Right ventricle myocardium inferior (tissue), 1 donor: Measurements from ENCODE around the gene CYP21A2. TPM values are rescaled to one million over a fixed set of nuclear protein-coding genes. Genes with fewer than 3 reads are reported as not detected.

Experiments
- ATAC-seq: fragments of 200-7000 bp; cut with Tn5 transposase; one replicate; pipeline ENCODE4 v1.9.1; 2020; ENCODE audit warnings: mild to moderate bottlenecking, moderate library complexity
- DNase-seq: peaks from one replicate; pipeline ENCODE4 v3.0.0; 2021; ENCODE audit errors: missing footprints
- intact Hi-C: fragments of 100-400 bp; cut with DNase I; formaldehyde crosslinking; loops from one replicate; pipeline ENCODE4 v1.11.0; 2022
- total RNA-seq: library from RNA; stranded (reverse); fragmentation: NEBNext Ultra II Directional; extraction: Animal tissue kit (Norgen Biotek cat#: 25700); gene quantifications from one replicate; pipeline ENCODE4 v1.2.1, GENCODE V29; 2021
- donor health status: DM: no; HTN: yes; CAD: no; lungs with severe emphysema.

The CYP21A2 gene
- total RNA-seq, 1 donor from 2014 or later = 0.30 TPM

DNA sequence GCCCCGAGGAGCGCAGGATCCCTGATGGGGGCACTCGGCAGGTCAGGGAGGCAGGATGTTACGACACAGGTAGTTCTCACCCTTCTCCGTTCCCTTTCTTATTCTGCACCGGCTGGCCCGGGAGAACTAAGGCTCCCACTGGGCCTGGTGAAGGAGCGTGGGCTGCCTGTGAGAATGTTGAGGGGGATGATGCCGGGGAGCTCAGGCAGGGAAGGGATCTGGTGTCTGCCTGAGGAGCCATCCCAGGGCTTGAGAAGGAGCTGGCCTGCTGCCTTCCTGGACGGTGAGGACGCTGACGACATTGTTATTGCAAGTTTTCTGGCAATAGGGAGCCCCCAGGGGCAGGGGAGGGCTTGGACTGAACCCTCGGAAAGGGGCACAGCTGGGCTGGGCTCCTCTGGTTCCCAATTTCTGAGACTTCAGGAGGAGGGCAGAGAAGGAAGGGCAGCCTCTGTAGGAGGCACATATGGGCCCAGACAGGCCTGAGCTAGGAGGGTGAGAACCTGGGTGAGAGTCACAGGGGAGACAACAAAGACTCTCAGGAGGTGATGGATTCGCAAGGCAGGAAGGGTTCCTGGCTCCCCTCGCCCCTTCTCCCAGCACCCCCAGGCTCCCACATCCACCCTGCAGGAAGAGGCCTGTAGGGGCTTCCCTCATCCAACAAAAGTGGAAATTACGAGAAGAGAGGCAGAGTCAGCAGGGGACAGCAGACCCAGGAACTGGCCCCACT is 32.8 kb downstream of the CYP21A2 start:
- DNase-seq (peak; percentile 88), ATAC-seq (peak; percentile 87)
- intact Hi-C loops = no loop called here

DNA sequence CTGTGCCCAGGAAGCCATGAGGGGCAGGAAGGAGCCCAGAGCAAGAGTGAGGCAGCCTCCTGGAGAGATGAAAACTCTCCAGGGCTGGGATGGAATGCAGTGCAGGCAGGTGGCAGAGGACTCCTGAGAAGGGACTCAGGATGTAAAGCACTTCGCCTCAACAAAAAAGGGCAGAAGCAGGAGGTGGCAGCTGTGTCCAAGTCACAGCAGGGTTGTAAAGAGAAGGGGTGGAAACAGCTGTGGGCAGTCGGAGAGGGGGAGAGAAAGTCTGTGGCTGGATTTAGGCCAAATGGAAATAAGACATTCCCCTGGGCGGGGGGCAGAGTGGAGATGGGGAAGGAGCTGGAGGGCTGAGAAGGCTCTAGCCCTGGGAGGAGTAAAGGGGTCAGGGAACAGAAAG is 34.9 kb downstream of the CYP21A2 start:
- DNase-seq = no peak

DNA sequence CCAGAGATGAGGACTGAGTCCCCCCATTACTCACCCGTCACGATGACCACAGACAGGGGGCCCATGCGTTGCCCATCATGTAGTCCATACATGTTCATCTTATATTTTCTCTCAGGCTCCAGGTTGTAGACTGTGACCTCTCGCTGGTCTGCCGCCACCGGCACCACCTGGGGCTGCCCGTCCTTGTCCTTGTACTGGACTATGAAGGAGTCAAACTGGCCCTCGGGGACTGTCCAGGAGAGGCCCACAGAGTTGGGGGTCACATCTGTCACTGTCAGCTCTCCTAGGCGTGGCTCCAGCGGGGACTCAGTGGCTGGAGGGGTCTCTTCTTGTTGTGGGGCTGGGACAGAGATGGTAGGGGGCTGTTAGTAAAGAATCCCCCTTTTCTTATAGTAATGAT is 35.4 kb downstream of the CYP21A2 start:
- no peak for ATAC-seq
- no peak for DNase-seq
- intact Hi-C loops = no loop called here

More for the DNA sequence above, 34.9 kb downstream of the CYP21A2 start:
- no peak for ATAC-seq
- intact Hi-C loops = no loop called here

DNA sequence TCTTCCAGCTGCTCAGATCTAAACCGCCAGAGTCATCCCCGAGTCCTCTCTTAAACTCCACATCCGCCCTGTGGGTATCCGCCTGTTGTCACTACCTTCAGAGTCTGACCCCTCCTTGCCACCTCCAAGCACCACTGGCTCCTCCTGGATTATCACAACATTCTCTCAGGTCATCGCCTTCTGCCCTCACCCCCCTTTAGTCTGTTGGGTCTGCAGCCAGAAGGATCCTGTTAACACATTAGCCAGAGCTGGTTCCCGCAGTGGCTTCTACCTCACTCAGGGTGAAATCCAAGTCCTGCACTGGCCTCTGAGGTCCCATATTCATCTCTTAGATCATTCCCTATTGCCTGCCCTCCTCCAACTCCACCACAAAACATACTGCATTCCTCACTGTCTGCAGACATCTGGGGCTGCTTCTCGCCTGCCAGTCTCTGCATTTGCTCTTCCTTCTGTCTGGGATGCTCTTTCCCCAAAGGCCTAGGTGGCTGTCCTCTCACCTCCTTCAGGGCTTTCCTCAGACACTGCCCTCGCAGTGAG is 36.8 kb downstream of the CYP21A2 start:
- intact Hi-C loops = no loop called here
- no peak for DNase-seq
- ATAC-seq = no peak

DNA sequence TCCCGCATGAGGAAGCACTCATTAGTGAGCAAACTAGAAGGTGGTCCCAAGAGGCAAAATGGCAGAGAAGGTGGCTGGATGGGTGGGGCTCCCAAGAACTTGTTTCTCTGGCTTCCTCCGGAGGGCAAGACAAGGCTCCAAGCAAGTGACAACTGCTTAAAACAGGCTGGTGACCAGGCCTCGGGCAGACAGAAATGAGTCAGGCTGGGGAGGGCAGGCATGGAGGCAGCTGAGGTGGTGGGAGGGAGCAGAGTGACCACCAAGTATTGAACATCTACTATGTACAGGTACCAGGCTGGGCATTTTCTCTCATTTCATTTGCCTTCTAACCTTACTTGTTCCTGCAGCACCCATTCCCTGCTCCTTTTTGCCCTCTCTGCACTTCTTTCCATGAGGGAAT is 37.6 kb downstream of the CYP21A2 start:
- DNase-seq (no peak), ATAC-seq (no peak)
- intact Hi-C loops = no loop called here

DNA sequence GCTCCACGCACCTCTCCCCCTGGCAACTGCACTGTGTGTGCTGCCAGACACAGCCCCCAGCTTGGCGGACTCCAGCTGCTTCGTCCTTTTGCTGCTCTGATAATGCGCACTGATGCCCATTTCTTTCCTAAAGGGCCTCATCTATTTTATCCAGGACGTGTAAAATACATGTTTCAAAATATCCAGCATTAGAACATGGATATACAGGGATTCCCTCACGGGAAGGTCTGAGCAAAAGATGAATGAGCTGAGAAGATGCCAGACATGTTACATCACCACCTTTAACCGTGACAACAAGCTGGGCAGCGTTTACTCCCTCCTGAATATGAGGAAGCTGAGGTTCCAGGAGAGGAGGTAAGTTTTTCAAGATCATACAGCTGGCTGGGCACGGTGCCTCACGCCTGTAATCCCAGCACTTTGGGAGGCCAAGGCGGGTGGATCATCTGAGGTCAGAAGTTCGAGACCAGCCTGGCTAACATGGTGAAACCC is 38.1 kb downstream of the CYP21A2 start:
- intact Hi-C loops = no loop called here
- no peak for DNase-seq
- peak; percentile 47 for ATAC-seq

DNA sequence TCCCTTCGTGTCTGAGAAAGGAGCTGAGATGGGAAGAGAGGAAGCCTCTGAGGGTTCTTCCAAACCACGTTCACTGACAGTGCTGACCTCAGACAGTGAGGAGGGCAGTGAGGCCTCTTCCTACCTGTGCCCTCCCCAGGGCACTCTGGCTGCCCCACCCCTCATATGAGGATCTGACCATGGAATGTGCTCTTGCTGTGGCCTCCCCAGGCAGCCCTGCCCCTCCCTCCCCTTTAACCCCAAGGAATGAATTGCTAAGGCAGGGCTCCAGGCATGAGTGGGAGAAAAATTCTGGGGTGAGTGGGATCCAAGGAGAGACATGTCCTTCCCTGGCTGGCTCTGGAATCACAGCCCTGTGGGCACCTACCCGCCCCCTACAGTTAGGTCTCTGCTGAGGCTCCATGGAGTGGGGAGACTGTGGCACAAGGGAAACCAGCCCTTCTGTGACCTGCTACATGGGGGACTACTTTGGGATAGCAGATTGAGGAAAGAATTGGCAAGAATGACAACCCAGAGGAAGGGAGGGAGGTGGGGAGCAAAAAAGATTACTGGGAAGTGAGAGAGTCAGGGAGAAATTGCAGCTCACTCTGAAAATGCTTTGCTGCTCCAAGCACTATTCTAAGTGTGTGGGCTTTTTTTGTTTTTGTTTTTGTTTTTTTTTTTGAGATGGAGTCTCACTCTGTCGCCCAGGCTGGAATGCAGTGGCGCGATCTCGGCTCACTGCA is 41.5 kb downstream of the CYP21A2 start:
- intact Hi-C loops = no loop called here
- no peak for DNase-seq
- ATAC-seq = no peak

DNA sequence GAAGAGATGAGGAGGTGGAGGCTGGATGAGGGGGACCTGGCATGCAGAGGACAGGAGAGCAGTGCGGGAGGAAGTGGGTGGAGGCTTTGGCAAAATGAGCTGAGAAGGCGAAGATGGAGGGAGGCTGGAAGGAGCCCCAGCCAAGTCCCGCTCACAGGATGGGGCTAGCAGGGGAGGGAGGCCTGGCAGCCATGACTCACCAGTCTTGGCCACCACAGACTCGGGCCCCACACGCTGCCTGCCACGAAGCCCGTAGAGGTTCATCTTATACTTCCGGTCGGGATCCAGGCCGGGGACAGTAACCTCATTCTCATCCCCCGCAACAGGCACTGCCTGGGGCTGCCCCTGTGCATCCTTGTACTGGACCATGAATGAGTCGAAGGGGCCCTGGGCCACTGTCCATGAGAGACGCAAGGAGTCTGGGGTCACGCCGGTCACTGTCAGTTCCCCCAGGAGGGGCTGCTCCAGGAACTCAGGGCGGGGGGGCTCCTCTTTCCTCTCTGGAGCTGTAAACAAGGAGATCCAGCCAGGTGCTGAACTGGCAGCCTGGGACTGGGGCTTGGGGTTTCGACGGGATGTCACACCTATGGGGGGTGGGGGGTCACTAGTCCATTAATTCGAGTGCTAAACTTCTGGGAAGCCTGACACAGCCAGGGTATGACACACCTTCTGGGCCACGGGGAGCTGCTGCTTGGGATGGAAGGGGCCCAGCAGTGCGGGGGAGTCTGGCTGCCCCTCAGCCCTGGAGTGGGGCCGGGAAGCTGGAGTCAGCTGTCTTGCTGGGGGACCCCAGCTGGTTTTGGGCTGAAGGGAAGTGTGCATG is 43.2 kb downstream of the CYP21A2 start:
- DNase-seq (peak; percentile 87), ATAC-seq (peak; percentile 77)
- intact Hi-C loops = no loop called here

DNA sequence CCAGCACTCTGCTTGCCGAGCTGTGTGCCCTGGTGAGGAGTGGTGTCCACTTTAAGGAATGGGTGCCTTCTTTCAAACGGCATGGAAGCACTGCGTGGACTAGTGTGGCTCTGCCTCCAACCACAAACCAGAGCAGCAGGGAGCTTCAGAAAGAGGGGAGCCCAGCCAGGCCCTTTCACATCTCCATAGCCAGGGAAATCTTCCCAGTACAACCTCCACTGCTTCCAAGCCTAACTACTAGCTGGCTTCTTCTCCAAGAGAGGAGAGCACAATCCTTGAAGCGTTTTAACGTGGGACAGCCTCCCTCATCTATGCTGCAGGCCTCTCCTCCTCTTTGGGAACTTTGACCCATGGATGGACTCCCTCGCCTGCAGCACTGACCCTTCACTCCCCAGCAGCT is 44.3 kb downstream of the CYP21A2 start:
- intact Hi-C loops = no loop called here
- ATAC-seq (peak; percentile 1), DNase-seq (no peak)

DNA sequence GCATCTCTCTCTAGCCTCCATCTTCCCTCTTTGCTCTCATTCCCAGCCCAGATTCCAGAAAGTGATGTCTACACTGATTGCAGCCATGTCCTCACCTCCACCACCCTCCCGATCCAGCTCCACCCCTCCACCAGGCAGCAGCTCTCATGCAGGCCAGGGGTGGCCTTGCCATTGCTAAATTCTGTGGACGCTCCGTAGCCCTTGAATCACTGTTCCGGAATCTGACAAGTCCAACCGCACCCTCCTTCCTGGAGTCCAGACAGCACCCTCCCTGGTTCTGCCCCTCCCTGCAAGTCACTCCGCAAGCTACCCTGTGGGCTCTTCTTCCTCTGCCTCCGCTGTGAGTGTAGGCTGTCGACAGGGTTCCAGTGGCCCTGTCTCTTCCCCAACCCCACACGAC is 44.7 kb downstream of the CYP21A2 start:
- ATAC-seq (peak; percentile 64), DNase-seq (no peak)
- intact Hi-C loops = no loop called here

DNA sequence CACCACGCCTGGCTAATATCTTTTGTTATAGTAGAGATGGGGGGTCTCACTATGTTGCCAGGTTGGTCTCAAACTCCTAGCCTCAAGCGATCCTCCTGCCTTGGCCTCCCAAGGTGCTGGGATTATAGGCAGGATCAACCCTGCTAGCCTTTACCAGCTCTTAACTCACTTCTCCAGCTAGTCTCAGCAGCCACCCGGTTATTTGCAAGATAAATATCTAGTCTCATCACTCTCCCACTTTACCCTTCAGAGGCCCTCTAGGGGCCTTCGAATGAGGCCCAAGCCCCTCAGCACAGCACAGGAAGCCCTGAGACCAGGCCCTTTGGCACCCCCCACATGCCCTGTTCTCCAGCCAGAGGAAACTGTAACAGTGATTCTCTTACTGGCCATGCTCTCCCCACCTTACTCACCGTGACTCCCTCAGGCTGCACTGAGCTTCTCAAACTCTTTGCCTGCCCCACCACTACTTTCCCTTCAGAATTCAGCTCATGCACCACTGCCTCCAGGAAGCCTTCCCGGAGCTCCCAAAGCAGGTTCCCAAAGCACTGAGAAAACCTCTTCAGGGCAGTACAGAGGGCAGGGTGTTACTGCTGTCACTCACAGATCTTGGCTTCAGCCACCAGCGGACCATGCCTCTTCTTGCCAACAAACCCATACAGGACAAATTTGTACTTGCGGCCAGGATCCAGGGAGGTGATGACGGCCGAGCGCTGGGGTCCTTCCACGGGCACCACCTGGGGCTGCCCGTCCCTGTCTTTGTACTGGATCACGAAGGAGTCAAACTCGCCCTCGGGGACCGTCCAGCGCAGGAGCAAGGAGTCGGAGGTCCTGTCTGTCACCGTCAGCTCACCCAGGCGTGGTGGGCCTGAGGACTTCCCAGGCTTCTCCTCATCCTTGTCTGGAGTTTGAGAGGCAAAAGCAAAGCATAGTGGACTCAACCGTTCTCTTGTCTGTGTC is 45.9 kb downstream of the CYP21A2 start:
- intact Hi-C loops = no loop called here
- ATAC-seq (no peak), DNase-seq (no peak)

DNA sequence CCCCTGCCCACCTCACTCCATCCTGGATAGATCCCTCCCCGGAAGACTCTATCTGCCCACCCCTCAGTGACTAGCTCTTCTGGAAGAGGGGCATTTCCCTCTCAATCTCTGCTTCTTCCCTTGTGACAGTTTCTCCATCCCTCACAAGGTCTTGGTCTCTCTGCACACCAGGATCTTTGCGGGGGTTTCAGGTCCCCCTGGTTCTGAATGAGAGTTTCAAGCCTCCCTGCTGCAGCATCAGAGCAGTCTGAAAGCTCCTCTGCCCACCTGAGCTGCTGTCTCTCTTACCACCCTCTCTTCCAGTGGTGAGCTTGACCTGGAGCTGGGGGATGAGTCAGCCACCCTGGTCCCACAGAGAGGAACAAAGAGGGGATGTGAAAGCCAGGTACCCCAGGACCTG is 46.6 kb downstream of the CYP21A2 start:
- intact Hi-C loops = no loop called here
- DNase-seq (no peak), ATAC-seq (no peak)

DNA sequence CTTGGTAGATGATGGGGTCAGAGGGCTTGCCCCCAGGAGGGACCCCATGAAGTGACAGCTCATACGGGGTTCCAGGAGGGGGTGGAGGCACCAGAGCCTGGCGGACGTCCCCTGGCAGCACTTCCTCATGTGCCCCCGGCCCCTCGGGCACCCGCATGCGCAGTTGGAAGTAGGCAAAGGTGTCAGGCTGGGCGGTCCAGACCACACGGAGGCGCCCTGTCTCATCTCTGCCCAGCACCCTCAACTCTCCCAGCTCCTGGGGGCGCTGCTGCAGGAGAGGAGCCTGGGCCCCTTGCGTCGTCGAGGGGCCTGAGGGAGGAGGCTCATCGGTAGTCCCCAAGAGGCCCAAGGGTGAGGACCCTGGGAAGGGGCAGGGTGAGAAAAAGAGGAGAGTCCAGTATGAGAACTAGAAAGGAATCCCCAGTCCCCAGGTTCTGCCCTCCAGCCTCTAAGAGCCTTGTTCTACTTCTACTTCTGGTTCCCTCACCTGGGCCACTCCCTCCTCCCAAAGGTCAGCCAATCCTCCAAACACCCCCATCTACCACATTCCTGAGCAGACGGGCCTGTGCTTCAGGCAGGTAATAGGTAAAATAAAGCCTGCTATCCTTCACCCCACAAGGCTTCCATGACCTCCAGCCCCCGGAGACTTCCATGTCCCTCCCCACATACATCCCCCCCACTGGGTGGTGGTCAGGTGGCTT is 47.7 kb downstream of the CYP21A2 start:
- DNase-seq (no peak), ATAC-seq (no peak)
- intact Hi-C loops = no loop called here

DNA sequence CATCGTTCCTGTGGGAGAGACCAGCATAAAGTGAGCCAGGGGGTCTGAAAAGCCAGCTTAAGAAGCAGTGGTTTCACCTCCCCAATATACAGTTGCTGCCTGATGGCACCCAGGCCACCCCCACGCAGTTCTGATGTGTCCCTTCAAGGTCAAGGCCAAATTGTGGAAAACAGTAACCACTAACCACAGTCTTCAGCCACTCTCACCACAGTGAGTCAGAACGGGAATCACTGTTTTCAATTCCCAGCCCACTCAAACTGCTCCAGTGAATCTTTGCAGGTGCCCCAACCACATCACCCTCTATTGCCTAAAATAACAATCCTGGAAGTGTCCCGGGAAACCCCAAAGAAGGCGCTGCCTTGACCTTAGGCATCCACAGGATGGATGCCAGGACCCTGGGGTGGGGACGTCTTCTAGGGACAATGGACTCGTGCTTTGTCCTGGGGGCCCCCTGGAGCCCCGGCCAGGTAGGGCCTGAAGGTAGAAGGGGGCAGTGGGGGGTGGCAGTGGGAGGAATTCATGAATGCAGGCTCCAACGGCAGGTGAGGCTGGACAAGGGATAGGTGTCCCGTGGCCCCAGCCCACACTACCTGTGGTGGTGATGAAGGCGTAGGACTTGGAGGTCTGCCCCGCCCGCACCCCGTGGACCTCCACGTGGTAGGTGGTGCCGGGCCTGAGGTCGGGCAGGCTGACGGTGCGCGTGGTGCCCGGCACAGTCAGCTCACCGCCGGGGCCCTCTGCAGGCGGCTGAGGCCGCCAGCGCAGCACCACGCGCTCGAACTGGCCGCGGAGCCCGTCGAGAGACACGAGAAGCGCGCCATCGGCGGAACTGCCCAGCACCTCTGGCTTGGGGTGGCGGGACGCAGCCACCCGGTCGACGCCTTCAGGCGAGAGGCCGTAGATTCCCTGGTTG is 48.7 kb downstream of the CYP21A2 start:
- DNase-seq (no peak), ATAC-seq (peak; percentile 0)
- intact Hi-C loops = no loop called here

DNA sequence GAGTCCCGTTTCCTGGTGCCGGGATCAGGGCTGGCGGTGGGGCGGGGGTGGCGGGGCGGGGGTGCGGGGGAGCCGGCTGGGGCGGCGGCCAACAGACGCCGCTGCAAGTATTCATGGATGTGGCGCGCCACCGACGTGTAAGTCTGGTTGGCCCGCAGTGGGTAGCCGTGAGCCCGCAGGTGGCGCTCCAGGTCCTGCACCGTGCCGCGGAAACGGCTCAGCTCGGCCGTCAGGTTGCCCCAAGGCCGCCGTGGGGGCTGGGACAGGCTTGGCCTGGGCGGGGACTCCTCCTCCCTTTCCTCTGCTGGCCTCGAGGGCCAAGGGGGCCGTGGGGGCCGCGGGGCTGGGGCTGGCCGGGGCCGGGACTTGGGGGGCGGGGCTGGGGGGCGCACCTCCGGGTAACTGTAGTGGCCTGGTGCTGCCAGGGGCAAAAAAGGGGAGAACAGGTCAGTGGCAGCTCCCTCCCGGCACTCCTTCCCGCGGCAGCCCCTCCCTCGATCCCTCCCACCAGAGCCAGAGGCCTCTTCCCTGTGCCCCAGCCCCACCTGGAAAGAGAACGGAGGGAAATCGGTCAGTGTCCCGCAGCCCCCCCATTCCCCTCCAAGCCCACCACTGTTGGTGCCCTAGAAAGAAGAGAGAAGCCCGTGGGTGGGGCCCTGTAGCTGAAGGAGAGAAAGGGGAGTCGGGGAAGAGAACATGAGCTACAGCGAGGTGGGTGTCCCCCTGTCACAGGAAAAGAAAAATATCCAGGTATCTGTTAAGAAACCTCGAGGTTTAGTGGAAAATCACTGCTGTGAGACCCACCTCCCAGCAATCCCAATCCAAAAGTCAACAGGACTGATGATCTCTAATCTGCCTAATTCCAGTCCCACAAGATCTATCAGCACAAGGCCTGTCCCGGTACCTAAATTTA is 49.6 kb downstream of the CYP21A2 start:
- intact Hi-C loops = no loop called here
- ATAC-seq (peak; percentile 83), DNase-seq (peak; percentile 90)
